Measurements from ENCODE around the gene TBCCD1. TPM values are rescaled to one million over a fixed set of nuclear protein-coding genes. Genes with fewer than 3 reads are reported as not detected.

Gene TBCCD1
- total and polyA plus RNA-seq, 12 donors, result 3.3 to 21.0 (median 9.4) TPM

- TF ChIP-seq CTCF (IDR thresholded peaks at IDR 0.05) (no peak), POLR2A (IDR thresholded peaks at IDR 0.05) (no peak)
- WGBS, 4 donors, result 12 to 26% (median 22%) methylated on average over 2 of the region's 2 CpGs
- Histone ChIP-seq H3K4me1 (replicated peaks in 1 of 2) (no peaks in the 10 kb centered on the region), H3K27me3 (peaks cover 6% of the 10 kb centered on the region), H3K27ac (no peak overlapping the region), H3K9me3 (replicated peaks in 1 of 3) (no peaks in the 10 kb centered on the region), H3K36me3 (replicated peaks in 1 of 2) (no peaks in the 10 kb centered on the region), H3K4me3 (no peak overlapping the region)
- no peak for DNase-seq
- intact Hi-C loops (cut with DNase I), result no loop called here
These were observed 43.7 kb downstream of the TBCCD1 start for GRCh38 chr3:186523434-186523833.

- TF ChIP-seq POLR2A (IDR thresholded peaks at IDR 0.05) (no peak), CTCF (IDR thresholded peaks at IDR 0.05) (no peak)
These were observed 44.1 kb downstream of the TBCCD1 start for GRCh38 chr3:186523022-186523421.

GRCh38 chr3:186520957-186521842 lies 45.9 kb downstream of the TBCCD1 start:
- H3K27ac ChIP-seq, result no peak overlapping the region
- no peaks in the 10 kb centered on the region for H3K4me1 ChIP-seq (replicated peaks in 1 of 2)
- no peak for DNase-seq
- no peaks in the 10 kb centered on the region for H3K36me3 ChIP-seq (replicated peaks in 1 of 2)
- TF ChIP-seq POLR2A (IDR thresholded peaks at IDR 0.05), result no peak
- no peak for TF ChIP-seq CTCF (IDR thresholded peaks at IDR 0.05)
- peaks cover 6% of the 10 kb centered on the region for H3K27me3 ChIP-seq
- H3K9me3 ChIP-seq (replicated peaks in 1 of 3), result no peaks in the 10 kb centered on the region
- no peak overlapping the region for H3K4me3 ChIP-seq
- intact Hi-C loops (cut with DNase I), result no loop called here
- 75 to 80% (median 78%) methylated on average over 9 to 10 of the region's 10 CpGs for WGBS, 4 donors

More at GRCh38 chr3:186523022-186523421, 44.1 kb downstream of the TBCCD1 start:
- 78 to 92% (median 84%) methylated on average over 6 of the region's 6 CpGs for WGBS, 4 donors
- Histone ChIP-seq H3K4me3 (no peak overlapping the region), H3K27me3 (peaks cover 6% of the 10 kb centered on the region), H3K4me1 (replicated peaks in 1 of 2) (no peaks in the 10 kb centered on the region), H3K9me3 (replicated peaks in 1 of 3) (no peaks in the 10 kb centered on the region), H3K27ac (no peak overlapping the region), H3K36me3 (replicated peaks in 1 of 2) (no peaks in the 10 kb centered on the region)
- intact Hi-C loops (cut with DNase I), result no loop called here
- no peak for DNase-seq

- intact Hi-C loops (cut with DNase I), result no loop called here
- Histone ChIP-seq H3K9me3 (replicated peaks in 1 of 3) (no peaks in the 10 kb centered on the region), H3K27me3 (peaks cover 6% of the 10 kb centered on the region), H3K36me3 (replicated peaks in 1 of 2) (no peaks in the 10 kb centered on the region), H3K27ac (no peak overlapping the region), H3K4me1 (replicated peaks in 1 of 2) (no peaks in the 10 kb centered on the region), H3K4me3 (no peak overlapping the region)
- 41 to 60% (median 53%) methylated on average over 5 of the region's 5 CpGs for WGBS, 4 donors
- TF ChIP-seq POLR2A (IDR thresholded peaks at IDR 0.05) (no peak), CTCF (IDR thresholded peaks at IDR 0.05) (no peak)
- no peak for DNase-seq
These were observed 46.7 kb downstream of the TBCCD1 start for GRCh38 chr3:186520431-186520830.
